IMR-90 (cell line): ENCODE measurements around the gene AGO1. TPM values are rescaled to one million over a fixed set of nuclear protein-coding genes. Genes with fewer than 3 reads are reported as not detected.

Experiments used
- ATAC-seq: fragments of 200-7000 bp; cut with Tn5 transposase; 2 replicates; pipeline ENCODE4 v1.9.1; 2020; ENCODE audit warnings: low read depth, mild to moderate bottlenecking, moderate library complexity
- BruUV-seq: library from RNA; stranded (reverse); fragments of 400-500 nt; replicated peaks from 2 replicates; lab custom pipeline; 2021; lab: Mats Ljungman, UMichigan
- CTCF ChIA-PET: fragments of 300-600 bp; formaldehyde crosslinking; extraction: SDS; loops from one replicate; lab custom pipeline; 2021; ENCODE audit warnings: antibody characterized with exemption; lab: Yijun Ruan, JAX
- POLR2A ChIA-PET: fragments of 300-600 bp; sonication (Branson Sonifier 250); formaldehyde crosslinking; loops from one replicate; lab custom pipeline; 2022; ENCODE audit warnings: antibody characterized with exemption; ENCODE audit not compliant: unreplicated experiment; lab: Charles Lee
- DNase-seq: peaks from one replicate; pipeline ENCODE4 v3.0.0; 2013
- H2AFZ ChIP-seq: replicated peaks from 2 replicates; pipeline ENCODE3; 2013; ENCODE audit warnings: low read length, mild to moderate bottlenecking; ENCODE audit not compliant: poor library complexity
- H2AK5ac ChIP-seq: 2 replicates; pipeline ENCODE4 v1.6.1; 2013; ENCODE audit warnings: low read depth, low read length, inconsistent platforms
- H2AK9ac ChIP-seq: replicated peaks from 2 replicates; pipeline ENCODE3; 2013; ENCODE audit warnings: mild to moderate bottlenecking, low read depth, low read length, moderate library complexity; ENCODE audit not compliant: poor library complexity
- H2BK120ac ChIP-seq: 2 replicates; pipeline ENCODE4 v1.6.1; 2013; ENCODE audit warnings: low read depth, low read length, inconsistent platforms
- H2BK15ac ChIP-seq: 3 replicates; pipeline ENCODE4 v1.6.1; 2013; ENCODE audit warnings: low read depth, low read length, inconsistent platforms
- H2BK20ac ChIP-seq: 2 replicates; pipeline ENCODE4 v1.6.1; 2013; ENCODE audit warnings: low read depth, mild to moderate bottlenecking, inconsistent platforms, low read length, moderate library complexity
- H2BK5ac ChIP-seq: 2 replicates; pipeline ENCODE4 v1.6.1; 2013; ENCODE audit warnings: mild to moderate bottlenecking, low read depth, low read length, inconsistent platforms; ENCODE audit not compliant: poor library complexity, severe bottlenecking
- H3K14ac ChIP-seq: replicated peaks from 2 replicates; pipeline ENCODE4 v1.6.1; 2013; ENCODE audit warnings: low read depth, low read length, inconsistent platforms
- H3K18ac ChIP-seq: 2 replicates; pipeline ENCODE4 v1.6.1; 2013; ENCODE audit warnings: low read depth, low read length, control low read depth
- H3K23ac ChIP-seq: 2 replicates; pipeline ENCODE4 v1.6.1; 2013; ENCODE audit warnings: low read depth, low read length, inconsistent platforms
- H3K27ac ChIP-seq: 2 replicates; pipeline ENCODE4 v1.5.1; 2013; ENCODE audit warnings: mild to moderate bottlenecking, control low read depth, low read length; ENCODE audit not compliant: insufficient read depth
- H3K27me3 ChIP-seq: 2 replicates; pipeline ENCODE4 v1.6.1; 2013; ENCODE audit warnings: low read length; ENCODE audit not compliant: control insufficient read depth, insufficient read depth
- H3K36me3 ChIP-seq: 2 replicates; pipeline ENCODE4 v1.6.1; 2013; ENCODE audit warnings: low read length, mixed read lengths; ENCODE audit not compliant: control insufficient read depth, insufficient read depth
- H3K4ac ChIP-seq: 2 replicates; pipeline ENCODE4 v1.6.1; 2013; ENCODE audit warnings: low read depth, low read length, inconsistent platforms
- H3K4me1 ChIP-seq: 2 replicates; pipeline ENCODE4 v1.6.1; 2013; ENCODE audit warnings: low read length, mixed read lengths; ENCODE audit not compliant: control insufficient read depth, insufficient read depth
- H3K4me2 ChIP-seq: 2 replicates; pipeline ENCODE4 v1.6.1; 2013; ENCODE audit warnings: low read depth, mild to moderate bottlenecking, control low read depth, low read length, moderate library complexity
- H3K4me3 ChIP-seq: 2 replicates; pipeline ENCODE4 v1.5.1; 2013; ENCODE audit warnings: low read depth, mild to moderate bottlenecking, control low read depth, low read length, moderate library complexity; ENCODE audit not compliant: insufficient read depth
- H3K56ac ChIP-seq: 2 replicates; pipeline ENCODE4 v1.6.1; 2013; ENCODE audit warnings: low read length, inconsistent platforms; ENCODE audit not compliant: insufficient read depth; ENCODE audit errors: extremely low read depth
- H3K79me1 ChIP-seq, 2 experiments: 2 replicates each; pipeline ENCODE4 v1.6.1; 2013; ENCODE audit warnings: low read length in 2 of 2, inconsistent platforms in 1 of 2, low read depth in 1 of 2
- H3K9ac ChIP-seq: 2 replicates; pipeline ENCODE4 v1.6.1; 2013; ENCODE audit warnings: low read depth, low read length, control low read depth
- H3K9me1 ChIP-seq: 2 replicates; pipeline ENCODE4 v1.6.1; 2013; ENCODE audit warnings: low read length, inconsistent platforms; ENCODE audit not compliant: insufficient read depth
- H3K9me3 ChIP-seq: 2 replicates; pipeline ENCODE4 v1.6.1; 2013; ENCODE audit warnings: low read length; ENCODE audit not compliant: control insufficient read depth, insufficient read depth
- H4K20me1 ChIP-seq: 2 replicates; pipeline ENCODE4 v1.6.1; 2013; ENCODE audit warnings: low read length, inconsistent platforms; ENCODE audit not compliant: insufficient read depth
- H4K5ac ChIP-seq: 2 replicates; pipeline ENCODE4 v1.6.1; 2013; ENCODE audit warnings: mild to moderate bottlenecking, low read depth, low read length, control low read depth
- H4K8ac ChIP-seq, 2 experiments: 2 replicates each; pipeline ENCODE4 v1.6.1; 2013; ENCODE audit warnings: low read depth in 2 of 2, low read length in 2 of 2, control low read depth in 1 of 2, inconsistent platforms in 1 of 2
- H4K91ac ChIP-seq: 2 replicates; pipeline ENCODE4 v1.6.1; 2013; ENCODE audit warnings: low read depth, low read length, inconsistent platforms; ENCODE audit not compliant: insufficient read depth
- BHLHE40 ChIP-seq: fragments of 150-350 bp; IDR thresholded peaks from 2 replicates; pipeline ENCODE4 v1.6.1; 2016; ENCODE audit warnings: mild to moderate bottlenecking, low read depth, low read length
- CEBPB ChIP-seq: IDR thresholded peaks from 2 replicates; pipeline ENCODE4 v1.6.1; 2012; ENCODE audit warnings: low read depth, low read length, improper control_type of control experiment
- CHD1 ChIP-seq: IDR thresholded peaks from 2 replicates; pipeline ENCODE4 v1.6.1; 2012; ENCODE audit warnings: low read depth, low read length, improper control_type of control experiment
- CTCF ChIP-seq: conservative IDR thresholded peaks from 2 replicates; pipeline ENCODE4 v1.5.1; 2012; ENCODE audit warnings: mild to moderate bottlenecking, low read depth, low read length, improper control_type of control experiment
- MAFK ChIP-seq: IDR thresholded peaks from 2 replicates; pipeline ENCODE4 v1.6.1; 2012; ENCODE audit warnings: low read depth, low read length, improper control_type of control experiment
- MAZ ChIP-seq: IDR thresholded peaks from 2 replicates; pipeline ENCODE4 v1.6.1; 2012; ENCODE audit warnings: low read depth, mild to moderate bottlenecking, low read length, improper control_type of control experiment, moderate library complexity, borderline replicate concordance
- MXI1 ChIP-seq: IDR thresholded peaks from 2 replicates; pipeline ENCODE4 v1.6.1; 2012; ENCODE audit warnings: low read depth, mild to moderate bottlenecking, low read length, moderate library complexity, borderline replicate concordance
- NFE2L2 ChIP-seq: fragments of 150-350 bp; IDR thresholded peaks from 2 replicates; pipeline ENCODE4 v1.6.1; 2016; ENCODE audit warnings: low read depth, mild to moderate bottlenecking, low read length
- POLR2A ChIP-seq: IDR thresholded peaks from 2 replicates; pipeline ENCODE4 v1.6.1; 2012; ENCODE audit warnings: mild to moderate bottlenecking, low read depth, low read length
- RCOR1 ChIP-seq: IDR thresholded peaks from 2 replicates; pipeline ENCODE4 v1.6.1; 2012; ENCODE audit warnings: mild to moderate bottlenecking, low read length, improper control_type of control experiment; ENCODE audit not compliant: insufficient replicate concordance
- SMC3 ChIP-seq: fragments of 150-350 bp; IDR thresholded peaks from 2 replicates; pipeline ENCODE4 v1.6.1; 2016; ENCODE audit warnings: low read depth, mild to moderate bottlenecking, antibody characterized with exemption, low read length, moderate library complexity
- WGBS, 2 experiments: methylation state at CpG; one replicate each; pipeline versions ENCODE4 v1.1.5 to v1.1.7; 2013; ENCODE audit warnings: missing lambda C conversion rate in 2 of 2; ENCODE audit not compliant: insufficient read length in 1 of 2; ENCODE audit errors: extremely low coverage in 2 of 2; 5-methylcytosine and 5-hydroxymethylcytosine counted together
- dilution Hi-C: fragments of 300-500 bp; cut with HindIII; formaldehyde crosslinking; loops from one replicate; pipeline ENCODE4 v1.14.3; 2018; ENCODE audit warnings: low sequenced_read_pairs; ENCODE audit not compliant: unreplicated experiment
- in situ Hi-C: fragments of 300-500 bp; cut with MboI; formaldehyde crosslinking; loops from 3 replicates; pipeline ENCODE4 v1.14.3; 2019; ENCODE audit warnings: low sequenced_read_pairs, inconsistent platforms, mixed read lengths
- intact Hi-C: fragments of 100-400 bp; cut with micrococcal nuclease; formaldehyde crosslinking; loops from 2 replicates; pipeline ENCODE4 v1.10.0; 2022
- polyA plus RNA-seq, 3 experiments: library from polyadenylated mRNA; depleted of rRNA; stranded (reverse); fragments of >200 nt; gene quantifications; 2 replicates each; pipeline ENCODE4 v1.2.3, GENCODE V29; 2012; ENCODE audit warnings: low replicate concordance in 1 of 3
- total RNA-seq: library from RNA; depleted of rRNA; stranded (reverse); fragments of >200 nt; gene quantifications from 2 replicates; pipeline ENCODE4 v1.2.3, GENCODE V29; 2012
- TF ChIP-seq, protein P1 (sequence below): fragments of 150-350 bp; IDR thresholded peaks from 2 replicates; pipeline ENCODE4 v1.6.1; 2016; ENCODE audit warnings: low read depth, mild to moderate bottlenecking, low read length, moderate library complexity, borderline replicate concordance
- TF ChIP-seq, protein P2 (sequence below): fragments of 150-350 bp; IDR thresholded peaks from 2 replicates; pipeline ENCODE4 v1.6.1; 2017; ENCODE audit warnings: mild to moderate bottlenecking, antibody characterized with exemption, low read length, low read depth

The AGO1 gene
- total and polyA plus RNA-seq, 2 of the 4 experiments (the other 2 are of a cell fraction): 11.3 to 21.5 TPM

GRCh38 chr1:35927472-35927871 lies 44.5 kb downstream of the AGO1 start:
- H4K8ac ChIP-seq: no peak overlapping the region
- DNase-seq (no peak), ATAC-seq (no peak)
- dilution Hi-C loops: no loop called here
- no peak overlapping the region for H3K23ac ChIP-seq
- no peak overlapping the region for H2AFZ ChIP-seq
- H3K56ac ChIP-seq: no peak overlapping the region
- H3K18ac ChIP-seq: no peak overlapping the region
- no peaks in the 10 kb centered on the region for H4K20me1 ChIP-seq
- no peak overlapping the region for H2AK5ac ChIP-seq
- no peak overlapping the region for H2AK9ac ChIP-seq
- POLR2A ChIA-PET: no interaction called here
- TF ChIP-seq, protein P1, sequence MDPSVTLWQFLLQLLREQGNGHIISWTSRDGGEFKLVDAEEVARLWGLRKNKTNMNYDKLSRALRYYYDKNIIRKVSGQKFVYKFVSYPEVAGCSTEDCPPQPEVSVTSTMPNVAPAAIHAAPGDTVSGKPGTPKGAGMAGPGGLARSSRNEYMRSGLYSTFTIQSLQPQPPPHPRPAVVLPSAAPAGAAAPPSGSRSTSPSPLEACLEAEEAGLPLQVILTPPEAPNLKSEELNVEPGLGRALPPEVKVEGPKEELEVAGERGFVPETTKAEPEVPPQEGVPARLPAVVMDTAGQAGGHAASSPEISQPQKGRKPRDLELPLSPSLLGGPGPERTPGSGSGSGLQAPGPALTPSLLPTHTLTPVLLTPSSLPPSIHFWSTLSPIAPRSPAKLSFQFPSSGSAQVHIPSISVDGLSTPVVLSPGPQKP: no peak
- TF ChIP-seq BHLHE40 (no peak), MAZ (no peak), MXI1 (no peak), MAFK (no peak), RCOR1 (no peak), CTCF (no peak), NFE2L2 (no peak), CEBPB (no peak), CHD1 (no peak), POLR2A (no peak), SMC3 (no peak)
- TF ChIP-seq, protein P2, sequence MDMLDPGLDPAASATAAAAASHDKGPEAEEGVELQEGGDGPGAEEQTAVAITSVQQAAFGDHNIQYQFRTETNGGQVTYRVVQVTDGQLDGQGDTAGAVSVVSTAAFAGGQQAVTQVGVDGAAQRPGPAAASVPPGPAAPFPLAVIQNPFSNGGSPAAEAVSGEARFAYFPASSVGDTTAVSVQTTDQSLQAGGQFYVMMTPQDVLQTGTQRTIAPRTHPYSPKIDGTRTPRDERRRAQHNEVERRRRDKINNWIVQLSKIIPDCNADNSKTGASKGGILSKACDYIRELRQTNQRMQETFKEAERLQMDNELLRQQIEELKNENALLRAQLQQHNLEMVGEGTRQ: no peak
- H3K27me3 ChIP-seq: no peaks in the 10 kb centered on the region
- CTCF ChIA-PET: no interaction called here
- no peaks in the 10 kb centered on the region for H3K9me1 ChIP-seq
- H3K9me3 ChIP-seq: no peaks in the 10 kb centered on the region
- H4K91ac ChIP-seq: no peak overlapping the region
- no peak overlapping the region for H3K14ac ChIP-seq
- intact Hi-C loops: no loop called here
- no peak overlapping the region for H3K4ac ChIP-seq
- no TSS peak for BruUV-seq
- H3K4me3 ChIP-seq: no peak overlapping the region
- H3K9ac ChIP-seq: no peak overlapping the region
- H2BK15ac ChIP-seq: no peak overlapping the region
- H2BK20ac ChIP-seq: no peak overlapping the region
- peaks cover 4 to 14% of the 10 kb centered on the region in 2 experiments; a peak in 3 of 4 replicates for H3K79me1 ChIP-seq
- no peak overlapping the region for H3K4me2 ChIP-seq
- H2BK120ac ChIP-seq: no peak overlapping the region
- WGBS, 2 experiments: 80% methylated on average over 1 of the region's 3 CpGs; no CpG with 5 or more reads in 1 of the 2 experiments
- no peak overlapping the region for H3K27ac ChIP-seq
- no peaks in the 10 kb centered on the region for H3K4me1 ChIP-seq
- H3K36me3 ChIP-seq: no peaks in the 10 kb centered on the region; the same call in 1 of the 2 replicates
- no peak overlapping the region for H2BK5ac ChIP-seq
- in situ Hi-C loops: no loop called here
- no peak overlapping the region for H4K5ac ChIP-seq
